Measurements from ENCODE around the gene SAP25. TPM values are rescaled to one million over a fixed set of nuclear protein-coding genes. Genes with fewer than 3 reads are reported as not detected.
"Not testable (repeated sequence)": the region's sequence is repeated elsewhere in the genome, so short reads cannot be mapped to it uniquely, and the experiment has no call there.

SAP25 gene
- polyA plus RNA-seq, 3 donors: 67.2 TPM; not detected in 2

DNA sequence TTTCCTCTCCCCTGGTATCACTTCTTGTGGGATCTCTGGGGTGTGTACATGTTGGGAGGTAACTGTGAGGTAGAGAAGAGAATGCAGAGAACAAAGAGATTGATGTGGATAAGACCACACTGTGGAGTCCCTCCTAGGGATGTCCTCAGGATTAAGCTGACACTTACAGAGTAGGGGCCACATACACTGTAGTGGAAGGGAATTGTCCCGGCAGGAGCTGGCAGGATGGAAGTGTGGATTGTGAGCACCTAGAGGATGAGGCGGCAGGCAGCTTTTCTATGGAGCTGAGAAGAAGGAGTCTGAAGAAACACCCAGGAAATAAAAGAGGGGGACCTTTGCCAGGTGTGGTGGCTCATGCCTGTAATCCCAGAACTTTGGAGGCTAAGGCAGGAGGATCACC lies 21.2 kb downstream of the SAP25 start:
- no peaks in the 10 kb centered on the region for H3K36me3 ChIP-seq (replicated peaks in 1 of 2; ENCODE audit: control insufficient read depth in 1 of 2, insufficient read depth in 2 of 2, low read length in 2 of 2)
- Mint-ChIP-seq H3K27me3 (ENCODE audit: low read depth in 3 of 3) (peaks cover 0 to 2% (median 0%) of the 10 kb centered on the region in 3 donors), H3K4me3 (no peak overlapping the region), H3K36me3 (peaks cover 12 to 17% of the 10 kb centered on the region in 2 donors), H3K9me3 (no peaks in the 10 kb centered on the region), H3K27ac (peak overlapping the region in 2 of 7 donors; percentile 50 to 63), H3K4me1 (peaks cover 44% of the 10 kb centered on the region)
- WGBS (ENCODE audit: insufficient coverage): 100% methylated on average over 2 of the region's 2 CpGs
- H3K4me3 ChIP-seq (replicated peaks in 1 of 3; ENCODE audit: low read depth in 2 of 3, low read length in 3 of 3): no peak overlapping the region
- no peak overlapping the region for H3K4me2 ChIP-seq (replicated peaks; ENCODE audit: extremely low read depth, low read length, poor library complexity, severe bottlenecking)
- no peaks in the 10 kb centered on the region for H3K27me3 ChIP-seq (ENCODE audit: control insufficient read depth in 2 of 2, insufficient read depth in 2 of 2, low read length in 2 of 2)
- no peak for DNase-seq
- no peaks in the 10 kb centered on the region for H3K79me2 ChIP-seq (ENCODE audit: insufficient read depth, low read length)
- H3K27ac ChIP-seq (ENCODE audit: low read depth in 1 of 2, low read length in 2 of 2): no peak overlapping the region
- no peak overlapping the region for H2AFZ ChIP-seq (ENCODE audit: insufficient read depth, low read depth, low read length, poor library complexity, severe bottlenecking)
- H3K9ac ChIP-seq (ENCODE audit: insufficient read depth, low read length, poor library complexity, severe bottlenecking): no peak overlapping the region
- intact Hi-C loops (cut with micrococcal nuclease): no loop called here
- H3K4me1 ChIP-seq (ENCODE audit: control insufficient read depth in 1 of 2, insufficient read depth in 2 of 2, low read length in 2 of 2): peaks cover 37 to 52% of the 10 kb centered on the region in 2 donors
- no peaks in the 10 kb centered on the region for H4K20me1 ChIP-seq (ENCODE audit: insufficient read depth, low read length)
- TF ChIP-seq, protein P1, sequence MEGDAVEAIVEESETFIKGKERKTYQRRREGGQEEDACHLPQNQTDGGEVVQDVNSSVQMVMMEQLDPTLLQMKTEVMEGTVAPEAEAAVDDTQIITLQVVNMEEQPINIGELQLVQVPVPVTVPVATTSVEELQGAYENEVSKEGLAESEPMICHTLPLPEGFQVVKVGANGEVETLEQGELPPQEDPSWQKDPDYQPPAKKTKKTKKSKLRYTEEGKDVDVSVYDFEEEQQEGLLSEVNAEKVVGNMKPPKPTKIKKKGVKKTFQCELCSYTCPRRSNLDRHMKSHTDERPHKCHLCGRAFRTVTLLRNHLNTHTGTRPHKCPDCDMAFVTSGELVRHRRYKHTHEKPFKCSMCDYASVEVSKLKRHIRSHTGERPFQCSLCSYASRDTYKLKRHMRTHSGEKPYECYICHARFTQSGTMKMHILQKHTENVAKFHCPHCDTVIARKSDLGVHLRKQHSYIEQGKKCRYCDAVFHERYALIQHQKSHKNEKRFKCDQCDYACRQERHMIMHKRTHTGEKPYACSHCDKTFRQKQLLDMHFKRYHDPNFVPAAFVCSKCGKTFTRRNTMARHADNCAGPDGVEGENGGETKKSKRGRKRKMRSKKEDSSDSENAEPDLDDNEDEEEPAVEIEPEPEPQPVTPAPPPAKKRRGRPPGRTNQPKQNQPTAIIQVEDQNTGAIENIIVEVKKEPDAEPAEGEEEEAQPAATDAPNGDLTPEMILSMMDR (IDR thresholded peaks at IDR 0.05): no peak
- no peaks in the 10 kb centered on the region for H3K9me3 ChIP-seq (replicated peaks in 1 of 2; ENCODE audit: control insufficient read depth in 1 of 2, insufficient read depth in 1 of 2, low read length in 2 of 2)

DNA sequence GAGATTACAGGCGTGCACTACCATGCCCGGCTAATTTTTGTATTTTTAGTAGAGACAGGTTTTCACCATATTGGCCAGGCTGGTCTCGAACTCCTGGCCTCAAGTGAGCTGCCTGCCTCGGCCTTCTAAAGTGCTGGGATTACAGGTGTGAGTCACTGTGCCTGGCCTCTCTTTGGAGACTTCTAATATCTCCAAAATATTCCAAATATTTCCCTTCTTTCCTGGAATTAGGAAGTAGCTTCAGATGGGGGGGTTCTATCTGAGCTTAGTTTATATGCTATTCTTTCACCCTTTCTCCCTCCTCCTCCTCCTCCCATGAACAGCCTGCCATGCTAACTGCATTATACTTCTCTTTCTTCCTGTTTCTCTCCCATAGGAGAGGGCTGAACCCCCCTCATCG lies 25.3 kb downstream of the SAP25 start:
- not testable (repeated sequence) for H3K4me3 ChIP-seq (replicated peaks in 1 of 3; ENCODE audit: low read depth in 2 of 3, low read length in 3 of 3); H3K4me3 Mint-ChIP-seq; H4K20me1 ChIP-seq (ENCODE audit: insufficient read depth, low read length); H3K27me3 Mint-ChIP-seq (ENCODE audit: low read depth in 3 of 3); H3K79me2 ChIP-seq (ENCODE audit: insufficient read depth, low read length); H2AFZ ChIP-seq (ENCODE audit: insufficient read depth, low read depth, low read length, poor library complexity, severe bottlenecking); H3K27ac ChIP-seq (ENCODE audit: low read depth in 1 of 2, low read length in 2 of 2); H3K4me2 ChIP-seq (replicated peaks; ENCODE audit: extremely low read depth, low read length, poor library complexity, severe bottlenecking); H3K9me3 Mint-ChIP-seq; H3K9ac ChIP-seq (ENCODE audit: insufficient read depth, low read length, poor library complexity, severe bottlenecking); H3K9me3 ChIP-seq (replicated peaks in 1 of 2; ENCODE audit: control insufficient read depth in 1 of 2, insufficient read depth in 1 of 2, low read length in 2 of 2); DNase-seq; H3K36me3 ChIP-seq (replicated peaks in 1 of 2; ENCODE audit: control insufficient read depth in 1 of 2, insufficient read depth in 2 of 2, low read length in 2 of 2); H3K27me3 ChIP-seq (ENCODE audit: control insufficient read depth in 2 of 2, insufficient read depth in 2 of 2, low read length in 2 of 2); H3K36me3 Mint-ChIP-seq
- H3K4me1 ChIP-seq (ENCODE audit: control insufficient read depth in 1 of 2, insufficient read depth in 2 of 2, low read length in 2 of 2): peaks cover 10 to 24% of the 10 kb centered on the region in 2 donors
- H3K4me1 Mint-ChIP-seq: peaks cover 20% of the 10 kb centered on the region
- H3K27ac Mint-ChIP-seq: peak overlapping the region in 1 of 7 donors; percentile 58
- 100% methylated on average over 1 of the region's 5 CpGs for WGBS (ENCODE audit: insufficient coverage)
- intact Hi-C loops (cut with micrococcal nuclease): loop anchor here in 1 of 2 donors (5.0 kb wide), 1 partner anchor 36 kb away; no protein-coding TSS in a partner anchor

Measured in CD14-positive monocyte (primary cell).